DOHH2 (cell line): ENCODE measurements around the gene TBL3.

Experiments
- H3F3A ChIP-seq: fragments of 200-600 bp; sonication (generic), shearing (Covaris generic); 2 replicates; pipeline ENCODE4 v1.6.0; 2016; ENCODE audit warnings: antibody characterized with exemption, mild to moderate bottlenecking; ENCODE audit not compliant: control insufficient read depth, insufficient read depth
- H3K27ac ChIP-seq: fragments of 200-600 bp; sonication (generic); 2 replicates; pipeline ENCODE4 v1.5.1; 2014; ENCODE audit warnings: low read depth, mild to moderate bottlenecking, low read length, moderate library complexity
- H3K27me3 ChIP-seq: fragments of 200-600 bp; sonication (generic); 2 replicates; pipeline ENCODE4 v1.6.1; 2014; ENCODE audit warnings: mild to moderate bottlenecking, low read length, mixed read lengths; ENCODE audit not compliant: control insufficient read depth
- H3K36me3 ChIP-seq: fragments of 200-600 bp; sonication (generic); 2 replicates; pipeline ENCODE4 v1.6.1; 2014; ENCODE audit warnings: mild to moderate bottlenecking, low read length, moderate library complexity, mixed read lengths; ENCODE audit not compliant: control insufficient read depth
- H3K4me1 ChIP-seq: fragments of 200-600 bp; sonication (generic); 2 replicates; pipeline ENCODE4 v1.6.1; 2014; ENCODE audit warnings: mild to moderate bottlenecking, low read length, mixed read lengths; ENCODE audit not compliant: control insufficient read depth
- H3K4me2 ChIP-seq: fragments of 200-600 bp; sonication (generic); 2 replicates; pipeline ENCODE4 v1.6.0; 2014; ENCODE audit warnings: mild to moderate bottlenecking, low read length, moderate library complexity
- H3K4me3 ChIP-seq: fragments of 200-600 bp; sonication (generic); 2 replicates; pipeline ENCODE4 v1.5.1; 2014; ENCODE audit warnings: mild to moderate bottlenecking, low read length, mixed read lengths
- H3K79me2 ChIP-seq: fragments of 200-600 bp; sonication (generic); 2 replicates; pipeline ENCODE4 v1.6.1; 2014; ENCODE audit warnings: mild to moderate bottlenecking, low read length, mixed read lengths; ENCODE audit not compliant: control insufficient read depth
- H3K9me2 ChIP-seq: fragments of 200-600 bp; sonication (generic); replicated peaks from 2 replicates; pipeline ENCODE4 v1.6.1; 2014; ENCODE audit warnings: mild to moderate bottlenecking, low read length, mixed read lengths; ENCODE audit not compliant: control insufficient read depth
- H3K9me3 ChIP-seq: fragments of 200-600 bp; sonication (generic); 2 replicates; pipeline ENCODE4 v1.6.1; 2014; ENCODE audit warnings: antibody characterized with exemption, low read length, mixed read lengths; ENCODE audit not compliant: control insufficient read depth, insufficient read depth
- H4K20me1 ChIP-seq: fragments of 200-600 bp; sonication (generic); 2 replicates; pipeline ENCODE4 v1.6.0; 2014; ENCODE audit warnings: low read depth, mild to moderate bottlenecking, antibody characterized with exemption, low read length, moderate library complexity; ENCODE audit not compliant: control insufficient read depth, insufficient read depth
- EZH2phosphoT487 ChIP-seq: fragments of 200-600 bp; sonication (generic); IDR thresholded peaks from 2 replicates; pipeline ENCODE4 v1.6.1; 2017; ENCODE audit warnings: borderline replicate concordance, mild to moderate bottlenecking, antibody characterized with exemption, low read length, moderate library complexity, mixed read lengths
- TF ChIP-seq, protein P1 (sequence below): fragments of 200-600 bp; sonication (generic); IDR thresholded peaks from one replicate; pipeline ENCODE4 v1.5.1; 2014; ENCODE audit warnings: antibody characterized with exemption, mild to moderate bottlenecking, low read depth, low read length; ENCODE audit not compliant: poor library complexity, severe bottlenecking

TBL3 gene

DNA sequence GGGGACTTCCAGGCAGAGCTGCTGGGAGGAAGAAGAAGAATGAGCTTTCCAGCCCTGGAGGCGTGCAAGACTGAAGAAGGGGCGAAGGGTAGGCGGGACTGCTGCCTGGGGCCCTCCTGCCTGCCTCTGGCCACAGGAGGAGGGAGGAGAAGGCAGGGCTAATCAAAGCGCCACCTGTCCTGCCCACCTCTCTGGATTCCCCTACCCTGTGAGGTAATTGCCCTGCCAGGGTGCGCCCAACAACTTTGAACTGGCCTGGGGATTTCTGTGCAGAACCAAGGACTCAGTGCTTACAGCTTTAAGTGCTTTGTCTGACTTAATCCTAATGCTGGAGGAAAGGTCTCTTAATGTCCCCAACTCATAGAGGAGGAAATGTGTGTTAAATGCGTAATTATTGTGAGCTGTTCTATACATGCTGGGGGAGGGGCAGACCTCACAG is 9.6 kb downstream of the TBL3 start, which contains the start of gene NOXO1:
Gene NOXO1, minus strand, starts transcription at position 72 of the 439 bp plus-strand sequence. CDS start 290 bp downstream, outside the sequence.
- Histone ChIP-seq H3K9me2 (no peaks in the 10 kb centered on the region), H3K27ac (no peak within 1 kb of the TSS), H3F3A (peaks cover 8% of the 10 kb centered on the region), H3K4me3 (no peak within 1 kb of the TSS), H3K79me2 (peaks cover 17% of the 10 kb centered on the region), H3K27me3 (peaks cover 37% of the 10 kb centered on the region), H3K36me3 (peaks cover 46% of the 10 kb centered on the region), H3K4me2 (no peak within 1 kb of the TSS), H4K20me1 (no peaks in the 10 kb centered on the region), H3K4me1 (peaks cover 25% of the 10 kb centered on the region), H3K9me3 (no peaks in the 10 kb centered on the region)
- TF ChIP-seq, protein P1, sequence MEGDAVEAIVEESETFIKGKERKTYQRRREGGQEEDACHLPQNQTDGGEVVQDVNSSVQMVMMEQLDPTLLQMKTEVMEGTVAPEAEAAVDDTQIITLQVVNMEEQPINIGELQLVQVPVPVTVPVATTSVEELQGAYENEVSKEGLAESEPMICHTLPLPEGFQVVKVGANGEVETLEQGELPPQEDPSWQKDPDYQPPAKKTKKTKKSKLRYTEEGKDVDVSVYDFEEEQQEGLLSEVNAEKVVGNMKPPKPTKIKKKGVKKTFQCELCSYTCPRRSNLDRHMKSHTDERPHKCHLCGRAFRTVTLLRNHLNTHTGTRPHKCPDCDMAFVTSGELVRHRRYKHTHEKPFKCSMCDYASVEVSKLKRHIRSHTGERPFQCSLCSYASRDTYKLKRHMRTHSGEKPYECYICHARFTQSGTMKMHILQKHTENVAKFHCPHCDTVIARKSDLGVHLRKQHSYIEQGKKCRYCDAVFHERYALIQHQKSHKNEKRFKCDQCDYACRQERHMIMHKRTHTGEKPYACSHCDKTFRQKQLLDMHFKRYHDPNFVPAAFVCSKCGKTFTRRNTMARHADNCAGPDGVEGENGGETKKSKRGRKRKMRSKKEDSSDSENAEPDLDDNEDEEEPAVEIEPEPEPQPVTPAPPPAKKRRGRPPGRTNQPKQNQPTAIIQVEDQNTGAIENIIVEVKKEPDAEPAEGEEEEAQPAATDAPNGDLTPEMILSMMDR, result no peak
- no peak for TF ChIP-seq EZH2phosphoT487

DNA sequence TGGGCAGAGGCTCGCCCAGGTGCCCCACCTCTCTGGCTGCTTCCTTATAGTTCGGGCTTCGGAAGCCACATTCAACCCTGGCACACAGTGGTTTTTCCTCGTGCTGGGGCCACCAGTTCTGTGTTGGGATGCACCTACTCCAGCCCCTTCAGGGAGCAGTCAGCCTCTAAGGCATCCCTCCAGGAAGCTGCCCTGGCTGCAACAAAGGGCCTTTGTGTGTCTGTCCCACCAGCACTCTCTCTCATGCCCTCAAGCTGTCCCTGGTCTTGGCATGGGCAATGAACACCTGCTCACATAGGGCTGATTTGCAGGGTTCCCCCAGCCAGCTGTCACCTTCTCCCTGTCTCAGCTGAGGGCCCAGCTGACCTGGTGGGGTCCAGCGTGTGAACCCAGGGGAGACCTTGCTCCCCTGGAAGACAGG is 10.2 kb downstream of the TBL3 start:
- Histone ChIP-seq H3K4me1 (peaks cover 25% of the 10 kb centered on the region), H3F3A (peaks cover 8% of the 10 kb centered on the region), H3K27me3 (peaks cover 37% of the 10 kb centered on the region), H3K79me2 (peaks cover 17% of the 10 kb centered on the region), H3K36me3 (peaks cover 46% of the 10 kb centered on the region), H3K4me2 (no peak overlapping the region), H3K27ac (no peak overlapping the region), H3K9me3 (no peaks in the 10 kb centered on the region), H3K4me3 (no peak overlapping the region), H3K9me2 (no peaks in the 10 kb centered on the region), H4K20me1 (no peaks in the 10 kb centered on the region)
- TF ChIP-seq, protein P1, result no peak
- TF ChIP-seq EZH2phosphoT487, result no peak

DNA sequence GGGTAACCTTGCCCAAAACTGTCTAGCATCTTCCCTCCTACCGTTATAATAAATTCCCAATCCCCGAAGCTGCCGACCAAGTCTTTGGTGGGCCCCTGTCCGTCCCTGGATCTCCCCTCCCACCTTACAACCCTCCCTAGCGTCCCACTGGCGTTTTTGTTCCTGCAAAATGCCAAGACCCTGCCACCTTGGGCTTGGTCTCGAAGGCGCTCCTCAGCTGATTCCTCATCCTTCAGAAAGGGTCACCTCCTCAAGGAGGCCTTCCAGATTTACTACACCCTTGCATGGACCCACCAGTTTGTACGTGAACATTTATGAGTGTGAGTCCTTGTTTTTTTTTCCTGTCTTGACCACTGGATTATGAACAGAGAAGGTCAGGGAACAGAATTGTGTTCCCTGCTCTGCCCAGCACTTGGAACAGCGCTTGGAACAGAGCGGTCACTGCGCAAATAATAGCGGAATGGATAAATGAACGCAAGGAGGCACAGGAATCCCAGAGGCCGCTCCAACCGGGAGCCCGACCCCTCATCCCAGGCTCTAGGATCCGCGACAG is 11.2 kb downstream of the TBL3 start:
- Histone ChIP-seq H3K36me3 (peaks cover 36% of the 10 kb centered on the region), H4K20me1 (no peaks in the 10 kb centered on the region), H3K9me3 (no peaks in the 10 kb centered on the region), H3K27ac (no peak overlapping the region), H3K79me2 (peaks cover 17% of the 10 kb centered on the region), H3K9me2 (no peaks in the 10 kb centered on the region), H3K27me3 (peaks cover 37% of the 10 kb centered on the region), H3K4me1 (peaks cover 25% of the 10 kb centered on the region), H3K4me2 (peak overlapping the region; percentile 99), H3F3A (peaks cover 8% of the 10 kb centered on the region), H3K4me3 (peak overlapping the region; percentile 98)
- TF ChIP-seq, protein P1, result no peak
- no peak for TF ChIP-seq EZH2phosphoT487
